BLaER1 treated with 17β-estradiol and CSF1 and Interleukin-3, amounts not matched to agents 10 nM and 100 nM (cell line): ENCODE data around the gene USP54.

Experiments used
- H3K27ac ChIP-seq, 11 experiments: shearing (Covaris generic); formaldehyde crosslinking; 2 replicates each; pipeline ENCODE4 v1.8.1; 2022
- H3K27me3 ChIP-seq, 11 experiments: shearing (Covaris generic); formaldehyde crosslinking; 2 replicates each; pipeline ENCODE4 v1.8.1; 2022
- H3K36me3 ChIP-seq, 11 experiments: shearing (Covaris generic); formaldehyde crosslinking; 2 replicates each; pipeline ENCODE4 v1.8.1; 2022
- H3K4me1 ChIP-seq, 10 experiments: shearing (Covaris generic); formaldehyde crosslinking; 2 replicates each; pipeline ENCODE4 v1.8.1; 2022
- H3K4me2 ChIP-seq, 11 experiments: shearing (Covaris generic); formaldehyde crosslinking; 2 replicates each; pipeline ENCODE4 v1.8.1; 2022
- H3K4me3 ChIP-seq, 10 experiments: shearing (Covaris generic); formaldehyde crosslinking; 2 replicates each; pipeline ENCODE4 v1.8.1; 2022
- H3K9ac ChIP-seq, 11 experiments: shearing (Covaris generic); formaldehyde crosslinking; 2 replicates each; pipeline ENCODE4 v1.8.1; 2022
- H3K9me3 ChIP-seq, 11 experiments: shearing (Covaris generic); formaldehyde crosslinking; replicated peaks in 1 of 11; 2 replicates each; pipeline ENCODE4 v1.8.1; 2022
- H4K20me1 ChIP-seq, 11 experiments: shearing (Covaris generic); formaldehyde crosslinking; 2 replicates each; pipeline ENCODE4 v1.8.1; 2022
- Cebpa-rat ChIP-seq, 11 experiments: shearing (Covaris generic); IDR thresholded peaks; 2 replicates each; pipeline ENCODE4 v1.8.1; 2022

Gene USP54

GRCh38 chr10:73517166-73517888, 73.8 kb downstream of the USP54 start:
- Histone ChIP-seq H3K9ac (no peak overlapping the region), H3K27me3 (no peaks in the 10 kb centered on the region), H3K4me1 (peaks cover 0 to 5% (median 0%) of the 10 kb centered on the region in 10 experiments; a peak in 1 of 20 replicates), H3K4me3 (no peak overlapping the region), H3K27ac (no peak overlapping the region), H3K4me2 (no peak overlapping the region), H4K20me1 (no peaks in the 10 kb centered on the region), H3K9me3 (no peaks in the 10 kb centered on the region), H3K36me3 (peaks cover 16 to 55% (median 34%) of the 10 kb centered on the region in 11 experiments; a peak in 21 of 22 replicates)
- TF ChIP-seq Cebpa-rat (IDR thresholded peaks at IDR 0.05) = no peak

- H3K27ac ChIP-seq = no peak overlapping the region
- H3K4me3 ChIP-seq = no peak overlapping the region
Measured at GRCh38 chr10:73512207-73512743, 78.9 kb downstream of the USP54 start.

GRCh38 chr10:73509695-73510094, 81.4 kb downstream of the USP54 start:
- Histone ChIP-seq H3K36me3 (peaks cover 0 to 9% (median 6%) of the 10 kb centered on the region in 11 experiments; a peak in 16 of 22 replicates), H3K4me1 (peaks cover 0 to 9% (median 2%) of the 10 kb centered on the region in 10 experiments; a peak in 8 of 20 replicates), H4K20me1 (no peaks in the 10 kb centered on the region), H3K4me2 (no peak overlapping the region), H3K4me3 (no peak overlapping the region), H3K27ac (no peak overlapping the region), H3K9me3 (no peaks in the 10 kb centered on the region), H3K27me3 (no peaks in the 10 kb centered on the region), H3K9ac (no peak overlapping the region)
- no peak for TF ChIP-seq Cebpa-rat (IDR thresholded peaks at IDR 0.05)

More at GRCh38 chr10:73512207-73512743, 78.9 kb downstream of the USP54 start:
- Histone ChIP-seq H3K4me2 (no peak overlapping the region), H3K9me3 (no peaks in the 10 kb centered on the region), H3K36me3 (peaks cover 5 to 15% (median 12%) of the 10 kb centered on the region in 11 experiments; a peak in 17 of 22 replicates), H4K20me1 (no peaks in the 10 kb centered on the region), H3K9ac (no peak overlapping the region), H3K4me1 (peaks cover 0 to 3% (median 0%) of the 10 kb centered on the region in 10 experiments; a peak in 1 of 20 replicates), H3K27me3 (no peaks in the 10 kb centered on the region)
- TF ChIP-seq Cebpa-rat (IDR thresholded peaks at IDR 0.05) = no peak

GRCh38 chr10:73506491-73506890, 84.7 kb downstream of the USP54 start:
- Histone ChIP-seq H3K9me3 (no peaks in the 10 kb centered on the region), H3K4me2 (peak overlapping the region in 3 of 11 experiments; percentile 25 to 55 (median 52); a peak in 4 of 22 replicates), H3K27ac (no peak overlapping the region), H3K36me3 (peaks cover 0 to 27% (median 18%) of the 10 kb centered on the region in 11 experiments; a peak in 17 of 22 replicates), H3K4me3 (no peak overlapping the region), H3K4me1 (peaks cover 6 to 21% (median 13%) of the 10 kb centered on the region in 10 experiments), H4K20me1 (no peaks in the 10 kb centered on the region), H3K27me3 (no peaks in the 10 kb centered on the region), H3K9ac (no peak overlapping the region)
- no peak for TF ChIP-seq Cebpa-rat (IDR thresholded peaks at IDR 0.05)

GRCh38 chr10:73506074-73506473, 85.1 kb downstream of the USP54 start:
- no peak overlapping the region for H3K9ac ChIP-seq
- H3K4me2 ChIP-seq = peak overlapping the region in 3 of 11 experiments; percentile 25 to 55 (median 52); a peak in 4 of 22 replicates
- H3K4me1 ChIP-seq = peaks cover 9 to 25% (median 17%) of the 10 kb centered on the region in 10 experiments
- peaks cover 0 to 27% (median 18%) of the 10 kb centered on the region in 11 experiments; a peak in 17 of 22 replicates for H3K36me3 ChIP-seq
- H3K9me3 ChIP-seq = no peaks in the 10 kb centered on the region
- no peak overlapping the region for H3K4me3 ChIP-seq
- H4K20me1 ChIP-seq = no peaks in the 10 kb centered on the region
- H3K27ac ChIP-seq = no peak overlapping the region
- TF ChIP-seq Cebpa-rat (IDR thresholded peaks at IDR 0.05) = no peak
- no peaks in the 10 kb centered on the region for H3K27me3 ChIP-seq

- no peaks in the 10 kb centered on the region for H4K20me1 ChIP-seq
- no peak overlapping the region for H3K9ac ChIP-seq
- H3K27me3 ChIP-seq = no peaks in the 10 kb centered on the region
- peaks cover 8 to 49% (median 27%) of the 10 kb centered on the region in 11 experiments for H3K36me3 ChIP-seq
- H3K4me3 ChIP-seq = no peak overlapping the region
- H3K27ac ChIP-seq = no peak overlapping the region
- H3K4me2 ChIP-seq = no peak overlapping the region
- no peak for TF ChIP-seq Cebpa-rat (IDR thresholded peaks at IDR 0.05)
- 0 out of 22 replicates have a peak, but pooled peaks cover 0 to 3% (median 0%) of the 10 kb centered on the region in 11 experiments for H3K9me3 ChIP-seq
- H3K4me1 ChIP-seq = peaks cover 9 to 32% (median 20%) of the 10 kb centered on the region in 10 experiments
Measured at GRCh38 chr10:73503037-73503436, 88.1 kb downstream of the USP54 start.

- Histone ChIP-seq H3K27me3 (no peaks in the 10 kb centered on the region), H3K4me2 (peak overlapping the region; percentile 32 to 86 (median 61); a peak in 21 of 22 replicates), H3K4me3 (0 out of 20 replicates have a peak overlapping the region, but pooled peaks of 1 of the 10 experiments have one; percentile 5), H3K4me1 (peaks cover 21 to 43% (median 30%) of the 10 kb centered on the region in 10 experiments), H3K27ac (peak overlapping the region in 2 of 11 experiments; percentile 19 to 22; a peak in 3 of 22 replicates), H3K36me3 (peaks cover 8 to 56% (median 29%) of the 10 kb centered on the region in 11 experiments), H3K9ac (no peak overlapping the region), H4K20me1 (no peaks in the 10 kb centered on the region), H3K9me3 (0 out of 22 replicates have a peak, but pooled peaks cover 0 to 3% (median 0%) of the 10 kb centered on the region in 11 experiments)
- TF ChIP-seq Cebpa-rat (IDR thresholded peaks at IDR 0.05) = no peak
Measured at GRCh38 chr10:73501651-73502050, 89.5 kb downstream of the USP54 start.

GRCh38 chr10:73497623-73498022, 93.5 kb downstream of the USP54 start:
- peaks cover 0 to 38% (median 21%) of the 10 kb centered on the region in 11 experiments; a peak in 14 of 22 replicates for H3K36me3 ChIP-seq
- H4K20me1 ChIP-seq = peaks cover 0 to 28% (median 26%) of the 10 kb centered on the region in 11 experiments; a peak in 14 of 22 replicates
- no peak overlapping the region for H3K27ac ChIP-seq
- H3K4me2 ChIP-seq = peak overlapping the region in 8 of 11 experiments; percentile 3 to 94 (median 90); a peak in 6 of 22 replicates
- no peak overlapping the region for H3K9ac ChIP-seq
- H3K4me3 ChIP-seq = no peak overlapping the region
- H3K27me3 ChIP-seq = no peaks in the 10 kb centered on the region
- TF ChIP-seq Cebpa-rat (IDR thresholded peaks at IDR 0.05) = no peak
- peaks cover 45 to 60% (median 49%) of the 10 kb centered on the region in 10 experiments for H3K4me1 ChIP-seq
- H3K9me3 ChIP-seq = 0 out of 22 replicates have a peak, but pooled peaks cover 0 to 3% (median 0%) of the 10 kb centered on the region in 11 experiments
